ENCODE data around the gene SPRR5. TPM values are rescaled to one million over a fixed set of nuclear protein-coding genes. Genes with fewer than 3 reads are reported as not detected.

Gene SPRR5
- total and polyA plus RNA-seq, 2 donors (not counting 1 experiment from before 2014, with no cell fraction given) = not detected

DNA sequence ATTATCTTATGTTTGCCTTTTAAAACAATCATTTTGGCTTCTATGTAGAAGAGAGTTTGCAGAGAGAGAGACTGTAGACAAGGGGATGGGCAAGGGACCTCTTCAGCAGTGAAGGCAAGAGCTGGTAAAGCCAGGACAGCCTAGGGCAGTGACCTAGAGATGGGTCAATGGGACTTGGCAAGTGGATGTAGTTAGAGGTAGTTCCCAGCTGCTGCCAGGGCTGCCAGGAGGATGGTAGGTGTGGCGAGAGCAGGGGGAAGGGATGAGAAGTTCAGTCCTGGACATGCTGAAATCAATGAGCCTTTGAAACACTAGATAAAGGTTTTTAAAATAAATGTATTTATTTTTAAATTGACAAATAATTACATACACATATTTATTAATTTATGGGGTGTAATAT is 6.4 kb upstream of the SPRR5 start:
- Histone ChIP-seq H3K79me2 (ENCODE audit: control insufficient read depth, insufficient read depth, low read length) (no peaks in the 10 kb centered on the region), H3K4me2 (ENCODE audit: extremely low read depth, insufficient read depth, low read length) (no peak overlapping the region), H3K27ac (ENCODE audit: insufficient read depth, low read length) (no peak overlapping the region), H3K4me1 (ENCODE audit: control insufficient read depth, extremely low read depth, insufficient read depth, low read length) (no peaks in the 10 kb centered on the region), H4K20me1 (ENCODE audit: control insufficient read depth, extremely low read depth, insufficient read depth, low read length) (no peaks in the 10 kb centered on the region), H3K36me3 (ENCODE audit: control insufficient read depth, insufficient read depth, low read length) (no peaks in the 10 kb centered on the region), H3K4me3 (replicated peaks in 1 of 4; ENCODE audit: control extremely low read depth in 1 of 4, insufficient read depth in 1 of 4, low read depth in 3 of 4, low read length in 4 of 4) (no peak overlapping the region), H3K9ac (ENCODE audit: insufficient read depth, low read length) (no peak overlapping the region), H3K9me3 (ENCODE audit: control insufficient read depth, insufficient read depth, low read depth, low read length) (no peaks in the 10 kb centered on the region), H2AFZ (ENCODE audit: low read length) (no peak overlapping the region), H3K27me3 (ENCODE audit: control insufficient read depth, insufficient read depth, low read length) (no peaks in the 10 kb centered on the region)
- DNase-seq (ENCODE audit: low read depth in 2 of 2) = no peak
- TF ChIP-seq EZH2 (IDR thresholded peaks at IDR 0.05; ENCODE audit: low read length, missing control alignments) = no peak
- TF ChIP-seq, protein P1, sequence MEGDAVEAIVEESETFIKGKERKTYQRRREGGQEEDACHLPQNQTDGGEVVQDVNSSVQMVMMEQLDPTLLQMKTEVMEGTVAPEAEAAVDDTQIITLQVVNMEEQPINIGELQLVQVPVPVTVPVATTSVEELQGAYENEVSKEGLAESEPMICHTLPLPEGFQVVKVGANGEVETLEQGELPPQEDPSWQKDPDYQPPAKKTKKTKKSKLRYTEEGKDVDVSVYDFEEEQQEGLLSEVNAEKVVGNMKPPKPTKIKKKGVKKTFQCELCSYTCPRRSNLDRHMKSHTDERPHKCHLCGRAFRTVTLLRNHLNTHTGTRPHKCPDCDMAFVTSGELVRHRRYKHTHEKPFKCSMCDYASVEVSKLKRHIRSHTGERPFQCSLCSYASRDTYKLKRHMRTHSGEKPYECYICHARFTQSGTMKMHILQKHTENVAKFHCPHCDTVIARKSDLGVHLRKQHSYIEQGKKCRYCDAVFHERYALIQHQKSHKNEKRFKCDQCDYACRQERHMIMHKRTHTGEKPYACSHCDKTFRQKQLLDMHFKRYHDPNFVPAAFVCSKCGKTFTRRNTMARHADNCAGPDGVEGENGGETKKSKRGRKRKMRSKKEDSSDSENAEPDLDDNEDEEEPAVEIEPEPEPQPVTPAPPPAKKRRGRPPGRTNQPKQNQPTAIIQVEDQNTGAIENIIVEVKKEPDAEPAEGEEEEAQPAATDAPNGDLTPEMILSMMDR (conservative IDR thresholded peaks at IDR 0.05 in 1 of 2, IDR thresholded peaks at IDR 0.05 in 1 of 2; ENCODE audit: low read depth in 1 of 2, low read length in 2 of 2) = no peak

DNA sequence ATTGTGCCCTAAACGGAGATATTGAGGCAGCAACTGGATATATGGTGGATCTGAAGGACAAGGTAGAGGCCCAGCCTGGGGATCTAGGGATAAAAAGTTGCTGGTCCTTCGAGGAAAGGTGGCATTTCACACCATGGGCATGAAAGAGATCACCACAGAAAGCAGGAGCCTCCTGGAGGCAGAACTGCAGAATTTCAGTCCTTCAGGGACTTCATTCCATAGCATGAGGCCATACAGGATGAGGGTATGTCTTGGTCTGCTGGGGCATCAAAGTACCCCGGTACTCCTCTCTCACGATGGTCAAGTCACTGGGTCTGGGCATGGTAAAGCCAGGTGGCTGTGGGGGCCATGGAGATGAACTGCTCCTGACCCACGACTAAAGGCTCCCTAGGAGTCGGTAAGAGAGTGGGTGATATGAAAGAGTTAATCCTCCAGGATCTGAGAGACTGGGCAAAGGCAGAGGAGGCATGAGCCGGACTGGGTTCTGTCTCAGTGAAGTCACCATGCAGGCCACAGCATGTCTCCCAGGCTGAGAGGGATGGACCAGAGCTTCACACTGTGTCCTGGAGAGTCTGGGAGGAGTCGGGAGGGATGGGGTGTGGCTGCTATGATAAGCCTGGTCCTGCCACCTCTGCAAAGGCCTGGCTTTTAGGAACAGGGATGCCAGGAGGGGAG is 5.8 kb upstream of the SPRR5 start:
- no peaks in the 10 kb centered on the region for H3K27me3 ChIP-seq (ENCODE audit: control insufficient read depth, insufficient read depth, low read length)
- no peak overlapping the region for H3K27ac ChIP-seq (ENCODE audit: insufficient read depth, low read length)
- H3K79me2 ChIP-seq (ENCODE audit: control insufficient read depth, insufficient read depth, low read length) = no peaks in the 10 kb centered on the region
- H4K20me1 ChIP-seq (ENCODE audit: control insufficient read depth, extremely low read depth, insufficient read depth, low read length) = no peaks in the 10 kb centered on the region
- no peak for TF ChIP-seq EZH2 (IDR thresholded peaks at IDR 0.05; ENCODE audit: low read length, missing control alignments)
- TF ChIP-seq, protein P1 (conservative IDR thresholded peaks at IDR 0.05 in 1 of 2, IDR thresholded peaks at IDR 0.05 in 1 of 2; ENCODE audit: low read depth in 1 of 2, low read length in 2 of 2) = no peak
- no peaks in the 10 kb centered on the region for H3K36me3 ChIP-seq (ENCODE audit: control insufficient read depth, insufficient read depth, low read length)
- DNase-seq (ENCODE audit: low read depth in 2 of 2) = no peak
- H3K4me2 ChIP-seq (ENCODE audit: extremely low read depth, insufficient read depth, low read length) = no peak overlapping the region
- H2AFZ ChIP-seq (ENCODE audit: low read length) = no peak overlapping the region
- H3K4me1 ChIP-seq (ENCODE audit: control insufficient read depth, extremely low read depth, insufficient read depth, low read length) = no peaks in the 10 kb centered on the region
- no peak overlapping the region for H3K9ac ChIP-seq (ENCODE audit: insufficient read depth, low read length)
- no peak overlapping the region for H3K4me3 ChIP-seq (replicated peaks in 1 of 4; ENCODE audit: control extremely low read depth in 1 of 4, insufficient read depth in 1 of 4, low read depth in 3 of 4, low read length in 4 of 4)
- H3K9me3 ChIP-seq (ENCODE audit: control insufficient read depth, insufficient read depth, low read depth, low read length) = no peaks in the 10 kb centered on the region

DNA sequence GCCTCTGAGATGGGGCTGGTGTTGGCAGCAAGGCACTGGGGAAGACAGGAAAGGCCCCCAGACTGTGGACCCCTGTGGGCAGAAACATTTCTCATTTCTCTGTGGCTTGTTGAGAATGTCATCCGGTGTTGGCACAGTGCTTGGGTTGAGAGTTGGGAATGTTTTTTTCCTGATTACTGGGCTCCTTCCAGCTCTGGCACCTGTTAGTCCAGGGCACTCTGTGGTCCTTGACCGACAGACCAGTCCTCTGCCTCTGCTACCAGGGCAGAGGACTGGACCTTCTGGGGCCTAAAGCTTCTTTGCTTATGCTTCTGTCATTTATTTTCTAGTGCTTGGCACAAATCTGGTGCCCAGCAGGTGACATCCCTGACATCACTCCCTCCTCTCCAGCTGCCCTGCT is 4.8 kb upstream of the SPRR5 start:
- no peak overlapping the region for H2AFZ ChIP-seq (ENCODE audit: low read length)
- no peaks in the 10 kb centered on the region for H3K4me1 ChIP-seq (ENCODE audit: control insufficient read depth, extremely low read depth, insufficient read depth, low read length)
- no peaks in the 10 kb centered on the region for H3K27me3 ChIP-seq (ENCODE audit: control insufficient read depth, insufficient read depth, low read length)
- TF ChIP-seq EZH2 (IDR thresholded peaks at IDR 0.05; ENCODE audit: low read length, missing control alignments) = no peak
- TF ChIP-seq, protein P1 (conservative IDR thresholded peaks at IDR 0.05 in 1 of 2, IDR thresholded peaks at IDR 0.05 in 1 of 2; ENCODE audit: low read depth in 1 of 2, low read length in 2 of 2) = no peak
- H3K27ac ChIP-seq (ENCODE audit: insufficient read depth, low read length) = no peak overlapping the region
- no peak for DNase-seq (ENCODE audit: low read depth in 2 of 2)
- no peaks in the 10 kb centered on the region for H4K20me1 ChIP-seq (ENCODE audit: control insufficient read depth, extremely low read depth, insufficient read depth, low read length)
- no peaks in the 10 kb centered on the region for H3K36me3 ChIP-seq (ENCODE audit: control insufficient read depth, insufficient read depth, low read length)
- H3K4me3 ChIP-seq (replicated peaks in 1 of 4; ENCODE audit: control extremely low read depth in 1 of 4, insufficient read depth in 1 of 4, low read depth in 3 of 4, low read length in 4 of 4) = no peak overlapping the region
- no peak overlapping the region for H3K9ac ChIP-seq (ENCODE audit: insufficient read depth, low read length)
- no peaks in the 10 kb centered on the region for H3K9me3 ChIP-seq (ENCODE audit: control insufficient read depth, insufficient read depth, low read depth, low read length)
- no peak overlapping the region for H3K4me2 ChIP-seq (ENCODE audit: extremely low read depth, insufficient read depth, low read length)
- no peaks in the 10 kb centered on the region for H3K79me2 ChIP-seq (ENCODE audit: control insufficient read depth, insufficient read depth, low read length)

Measured in fibroblast of lung (primary cell).